NB4 (cell line): Measurements from ENCODE around the gene EIF2A.

Source experiments
- POLR2A ChIP-seq: IDR thresholded peaks from 2 replicates; pipeline ENCODE4 v1.6.1; 2011; ENCODE audit warnings: mild to moderate bottlenecking; ENCODE audit not compliant: insufficient read length; ENCODE audit errors: extremely low read depth
- TF ChIP-seq, protein P1 (sequence below): IDR thresholded peaks from one replicate; pipeline ENCODE4 v1.5.1; 2012; ENCODE audit warnings: low read depth, low read length
- TF ChIP-seq, protein P2 (sequence below): IDR thresholded peaks from 2 replicates; pipeline ENCODE4 v1.6.1; 2011; ENCODE audit warnings: low read depth, low read length

DNA sequence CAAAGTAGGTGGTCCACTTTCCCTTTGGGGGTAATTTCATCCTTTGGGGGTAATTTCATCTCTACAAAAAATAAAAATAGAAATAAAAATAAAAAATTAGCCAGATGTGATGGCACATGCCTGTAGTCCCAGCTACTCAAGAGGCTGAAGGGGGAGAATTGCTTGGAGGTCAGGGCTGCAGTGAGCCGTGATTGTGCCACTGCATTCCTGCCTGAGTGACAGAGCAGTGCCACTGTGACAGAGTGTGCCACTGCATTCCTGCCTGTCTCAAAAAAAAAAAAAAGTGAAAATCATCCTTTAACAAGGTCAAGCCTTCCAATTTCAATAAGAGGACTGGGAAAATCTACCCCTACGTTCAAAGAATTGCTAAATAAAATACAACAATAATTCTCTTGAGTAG lies 23.0 kb upstream of the EIF2A start:
- no peak for TF ChIP-seq POLR2A
- TF ChIP-seq, protein P1, sequence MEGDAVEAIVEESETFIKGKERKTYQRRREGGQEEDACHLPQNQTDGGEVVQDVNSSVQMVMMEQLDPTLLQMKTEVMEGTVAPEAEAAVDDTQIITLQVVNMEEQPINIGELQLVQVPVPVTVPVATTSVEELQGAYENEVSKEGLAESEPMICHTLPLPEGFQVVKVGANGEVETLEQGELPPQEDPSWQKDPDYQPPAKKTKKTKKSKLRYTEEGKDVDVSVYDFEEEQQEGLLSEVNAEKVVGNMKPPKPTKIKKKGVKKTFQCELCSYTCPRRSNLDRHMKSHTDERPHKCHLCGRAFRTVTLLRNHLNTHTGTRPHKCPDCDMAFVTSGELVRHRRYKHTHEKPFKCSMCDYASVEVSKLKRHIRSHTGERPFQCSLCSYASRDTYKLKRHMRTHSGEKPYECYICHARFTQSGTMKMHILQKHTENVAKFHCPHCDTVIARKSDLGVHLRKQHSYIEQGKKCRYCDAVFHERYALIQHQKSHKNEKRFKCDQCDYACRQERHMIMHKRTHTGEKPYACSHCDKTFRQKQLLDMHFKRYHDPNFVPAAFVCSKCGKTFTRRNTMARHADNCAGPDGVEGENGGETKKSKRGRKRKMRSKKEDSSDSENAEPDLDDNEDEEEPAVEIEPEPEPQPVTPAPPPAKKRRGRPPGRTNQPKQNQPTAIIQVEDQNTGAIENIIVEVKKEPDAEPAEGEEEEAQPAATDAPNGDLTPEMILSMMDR = no peak
- TF ChIP-seq, protein P2, sequence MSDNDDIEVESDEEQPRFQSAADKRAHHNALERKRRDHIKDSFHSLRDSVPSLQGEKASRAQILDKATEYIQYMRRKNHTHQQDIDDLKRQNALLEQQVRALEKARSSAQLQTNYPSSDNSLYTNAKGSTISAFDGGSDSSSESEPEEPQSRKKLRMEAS = no peak
